Mammary epithelial cell (primary cell): ENCODE measurements around the gene RALY.

Source experiments
- EZH2 ChIP-seq: IDR thresholded peaks from 2 replicates; pipeline ENCODE4 v1.6.1; 2012; ENCODE audit warnings: low read length, inconsistent platforms, borderline replicate concordance
- TF ChIP-seq, protein P1 (sequence below), 2 donors: IDR thresholded peaks in 1 of 2; conservative IDR thresholded peaks in 1 of 2; 2 replicates each; pipeline ENCODE4 v1.5.1; 2011 to 2012; ENCODE audit warnings: inconsistent platforms in 2 of 2, low read length in 2 of 2, mild to moderate bottlenecking in 2 of 2, control low read depth in 1 of 2, low read depth in 1 of 2; ENCODE audit not compliant: insufficient read depth in 1 of 2; ENCODE audit errors: extremely low read depth in 1 of 2

DNA sequence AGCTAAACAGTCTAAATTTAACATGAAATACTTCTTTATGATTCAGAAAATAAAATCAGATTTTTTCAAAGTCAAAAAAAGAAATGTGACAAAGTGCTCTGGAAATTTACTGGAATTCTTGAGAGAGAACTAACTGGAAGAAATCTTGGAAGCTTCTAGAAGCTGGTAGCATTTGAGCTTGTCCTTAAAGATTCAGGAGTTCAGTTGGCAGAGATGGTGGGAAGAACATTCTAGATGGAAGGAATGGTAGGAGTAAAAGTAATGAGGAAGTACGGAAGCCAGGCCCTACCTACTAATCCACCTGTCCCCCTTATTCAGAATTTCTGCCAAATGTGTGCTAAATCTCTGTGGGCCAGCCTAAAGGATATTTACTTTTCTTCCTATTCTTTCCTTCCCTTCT, 21.2 kb downstream of the RALY start:
- TF ChIP-seq, protein P1, sequence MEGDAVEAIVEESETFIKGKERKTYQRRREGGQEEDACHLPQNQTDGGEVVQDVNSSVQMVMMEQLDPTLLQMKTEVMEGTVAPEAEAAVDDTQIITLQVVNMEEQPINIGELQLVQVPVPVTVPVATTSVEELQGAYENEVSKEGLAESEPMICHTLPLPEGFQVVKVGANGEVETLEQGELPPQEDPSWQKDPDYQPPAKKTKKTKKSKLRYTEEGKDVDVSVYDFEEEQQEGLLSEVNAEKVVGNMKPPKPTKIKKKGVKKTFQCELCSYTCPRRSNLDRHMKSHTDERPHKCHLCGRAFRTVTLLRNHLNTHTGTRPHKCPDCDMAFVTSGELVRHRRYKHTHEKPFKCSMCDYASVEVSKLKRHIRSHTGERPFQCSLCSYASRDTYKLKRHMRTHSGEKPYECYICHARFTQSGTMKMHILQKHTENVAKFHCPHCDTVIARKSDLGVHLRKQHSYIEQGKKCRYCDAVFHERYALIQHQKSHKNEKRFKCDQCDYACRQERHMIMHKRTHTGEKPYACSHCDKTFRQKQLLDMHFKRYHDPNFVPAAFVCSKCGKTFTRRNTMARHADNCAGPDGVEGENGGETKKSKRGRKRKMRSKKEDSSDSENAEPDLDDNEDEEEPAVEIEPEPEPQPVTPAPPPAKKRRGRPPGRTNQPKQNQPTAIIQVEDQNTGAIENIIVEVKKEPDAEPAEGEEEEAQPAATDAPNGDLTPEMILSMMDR (conservative IDR thresholded peaks at IDR 0.05 in 1 of 2, IDR thresholded peaks at IDR 0.05 in 1 of 2; ENCODE audit: extremely low read depth in 1 of 2, insufficient read depth in 1 of 2, low read depth in 1 of 2, low read length in 2 of 2) = no peak
- no peak for TF ChIP-seq EZH2
